HG02571 (cell line): ENCODE measurements around the gene GAD2.
"Not testable (repeated sequence)": the region's sequence is repeated elsewhere in the genome, so short reads cannot be mapped to it uniquely, and the experiment has no call there.

ENCODE experiments used
- ATAC-seq: cut with Tn5 transposase; IDR thresholded peaks from one replicate; pipeline ENCODE4 v1.9.1; 2021; ENCODE audit warnings: mild to moderate bottlenecking, moderate library complexity; ENCODE audit not compliant: unreplicated experiment

The GAD2 gene

GRCh38 chr10:26311383-26311940 is 94.9 kb downstream of the GAD2 start:
- no peak for ATAC-seq

- ATAC-seq = no peak
Measured at GRCh38 chr10:26314265-26315013, 97.9 kb downstream of the GAD2 start.

DNA sequence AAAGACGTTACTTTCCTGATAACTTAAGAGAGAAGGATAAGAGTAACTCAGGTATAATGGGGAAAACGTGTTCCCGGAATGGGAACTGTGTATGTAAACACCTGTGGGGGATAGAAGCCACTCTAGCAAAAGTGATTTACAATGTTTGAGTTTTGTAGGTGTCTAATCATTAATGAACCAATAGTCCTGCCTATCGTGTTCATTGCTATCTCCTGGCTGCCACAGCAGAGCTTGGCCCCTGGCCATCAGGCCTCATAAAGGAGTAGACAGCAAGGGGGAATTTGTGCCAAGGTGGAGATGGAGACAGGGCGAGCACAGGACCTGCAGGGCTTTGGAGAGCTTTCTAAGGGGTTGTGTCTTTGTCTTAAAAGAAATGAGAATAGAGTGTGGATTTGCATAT is 102.1 kb downstream of the GAD2 start:
- ATAC-seq = no peak

DNA sequence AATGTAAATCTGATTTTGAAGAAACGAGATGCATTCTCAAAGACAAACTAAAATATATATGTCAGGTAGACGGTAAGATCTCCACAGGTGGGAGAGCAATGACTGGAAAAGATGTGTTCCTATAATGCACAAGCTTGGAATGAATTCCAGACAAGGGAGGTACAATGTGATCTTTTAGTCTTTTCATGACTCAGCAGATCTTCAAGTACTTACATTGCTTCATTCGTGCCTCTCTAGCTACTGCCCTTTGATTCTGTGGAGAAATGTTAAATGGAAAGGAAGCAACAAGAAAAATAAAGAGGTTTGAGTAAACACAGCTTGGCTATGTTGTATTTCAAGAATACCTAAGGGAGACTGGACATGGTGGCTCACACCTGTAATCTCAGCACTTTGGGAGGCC is 106.6 kb downstream of the GAD2 start:
- ATAC-seq = no peak

GRCh38 chr10:26326851-26327250 is 110.3 kb downstream of the GAD2 start:
- ATAC-seq = no peak

DNA sequence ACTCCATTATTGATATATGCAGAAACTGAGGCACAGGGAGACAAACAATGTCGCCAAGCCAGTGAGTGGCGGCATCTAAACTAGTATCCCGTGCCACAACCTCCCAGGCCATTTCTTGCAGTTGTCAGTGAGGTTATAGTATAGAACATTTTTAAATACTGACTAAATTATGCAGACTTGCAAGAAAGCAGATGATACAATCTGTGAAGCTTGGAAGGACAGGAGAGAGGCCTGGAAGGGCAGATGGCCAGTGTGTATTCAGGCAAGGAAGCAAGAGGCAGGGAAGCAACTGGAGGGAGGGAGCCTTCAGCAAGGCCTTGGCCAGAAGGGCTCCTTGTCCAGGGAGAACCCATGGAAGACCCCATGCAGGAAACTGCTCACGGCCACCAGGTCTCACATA is 111.2 kb downstream of the GAD2 start:
- no peak for ATAC-seq

GRCh38 chr10:26331371-26331770 is 114.8 kb downstream of the GAD2 start:
- ATAC-seq = no peak

DNA sequence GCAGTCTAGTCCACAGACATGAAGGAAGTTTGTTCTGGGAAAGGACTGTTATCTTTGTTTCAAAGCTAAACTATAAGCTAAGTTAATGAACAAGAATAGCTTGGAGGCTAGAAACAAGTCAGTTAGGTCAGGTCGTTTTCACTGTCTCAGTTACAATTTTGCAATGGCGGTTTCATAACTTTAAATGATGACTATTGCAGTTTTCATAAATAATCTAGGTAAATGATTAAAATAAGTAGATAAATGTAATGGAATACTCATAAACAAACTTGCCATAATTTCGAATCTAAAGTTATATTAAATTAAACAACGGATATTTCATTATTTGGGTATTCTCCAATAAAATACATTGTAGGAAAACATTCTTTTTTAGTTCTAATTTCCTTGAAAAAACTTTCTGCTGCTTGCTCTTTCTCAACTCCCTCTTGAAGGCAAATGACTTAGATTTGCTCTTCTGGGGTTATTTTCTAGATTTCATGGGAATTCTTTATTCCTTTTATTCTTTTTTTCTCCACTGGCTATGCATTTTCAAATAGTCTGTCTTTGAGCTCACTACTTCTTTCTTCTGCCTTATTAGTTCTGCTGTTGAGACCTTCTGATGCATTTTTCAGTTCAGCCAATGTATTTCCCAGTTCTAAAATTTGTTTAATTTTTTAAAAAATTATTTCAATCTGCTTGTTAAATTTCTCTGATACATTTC is 117.8 kb downstream of the GAD2 start:
- ATAC-seq = no peak

DNA sequence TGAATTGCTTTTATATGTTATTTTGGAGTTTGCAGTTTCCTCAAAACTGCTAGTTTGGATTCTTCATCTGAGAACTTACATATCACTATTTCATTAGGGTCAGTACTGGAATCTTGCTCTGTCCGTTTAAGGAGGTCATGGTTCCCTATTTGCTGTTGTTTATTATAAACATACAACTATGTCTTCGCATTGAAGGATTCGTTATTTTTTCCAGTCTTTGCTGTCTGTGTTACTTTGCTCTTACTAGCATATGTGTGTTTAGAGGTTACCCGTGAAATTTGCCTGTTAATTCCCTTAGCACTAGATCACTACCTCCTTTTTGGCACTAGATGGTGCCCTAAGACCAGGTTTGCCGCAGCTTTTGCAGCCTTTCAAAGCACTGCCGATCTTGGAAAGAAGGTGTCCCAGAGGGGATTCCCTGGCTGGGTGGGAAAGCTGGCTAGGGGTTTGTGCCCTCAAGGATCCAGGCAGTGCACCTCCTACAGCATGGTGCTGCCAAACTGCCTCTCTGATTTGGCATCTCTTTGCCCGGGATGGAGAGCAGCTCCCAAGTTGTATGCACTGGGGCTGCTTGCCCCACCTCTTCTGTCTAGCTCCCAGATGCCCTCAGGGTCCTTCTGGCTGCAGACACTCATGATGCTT is 118.5 kb downstream of the GAD2 start:
- ATAC-seq = peak; percentile 91

DNA sequence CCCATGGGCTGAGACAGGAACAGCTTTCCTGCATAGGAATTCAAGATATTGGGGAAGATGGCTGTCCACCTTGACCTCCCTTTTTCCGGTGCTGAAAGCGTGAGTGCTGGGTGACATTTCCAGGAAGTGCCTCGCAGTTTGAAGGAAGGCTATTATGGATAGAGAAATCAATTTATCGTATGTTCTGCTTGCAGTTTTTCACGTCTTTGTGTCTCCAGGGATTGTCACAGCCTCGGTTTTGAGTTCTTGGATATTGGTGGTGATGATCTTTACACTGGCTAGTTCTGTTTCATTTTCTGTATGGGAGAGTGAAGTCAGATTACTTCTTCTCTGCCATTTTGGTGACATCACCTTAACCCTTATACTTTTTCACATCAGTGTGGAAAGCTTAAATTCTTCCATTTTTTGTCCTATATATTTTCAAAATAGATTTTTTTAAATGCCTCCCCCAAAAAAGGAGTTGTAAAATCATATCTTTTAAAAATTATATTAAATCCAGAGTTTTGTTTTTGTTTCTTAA is 119.1 kb downstream of the GAD2 start:
- peak; percentile 36 for ATAC-seq

GRCh38 chr10:26336979-26337378 is 120.4 kb downstream of the GAD2 start:
- ATAC-seq = no peak

GRCh38 chr10:26341701-26342100 is 125.1 kb downstream of the GAD2 start:
- no peak for ATAC-seq

DNA sequence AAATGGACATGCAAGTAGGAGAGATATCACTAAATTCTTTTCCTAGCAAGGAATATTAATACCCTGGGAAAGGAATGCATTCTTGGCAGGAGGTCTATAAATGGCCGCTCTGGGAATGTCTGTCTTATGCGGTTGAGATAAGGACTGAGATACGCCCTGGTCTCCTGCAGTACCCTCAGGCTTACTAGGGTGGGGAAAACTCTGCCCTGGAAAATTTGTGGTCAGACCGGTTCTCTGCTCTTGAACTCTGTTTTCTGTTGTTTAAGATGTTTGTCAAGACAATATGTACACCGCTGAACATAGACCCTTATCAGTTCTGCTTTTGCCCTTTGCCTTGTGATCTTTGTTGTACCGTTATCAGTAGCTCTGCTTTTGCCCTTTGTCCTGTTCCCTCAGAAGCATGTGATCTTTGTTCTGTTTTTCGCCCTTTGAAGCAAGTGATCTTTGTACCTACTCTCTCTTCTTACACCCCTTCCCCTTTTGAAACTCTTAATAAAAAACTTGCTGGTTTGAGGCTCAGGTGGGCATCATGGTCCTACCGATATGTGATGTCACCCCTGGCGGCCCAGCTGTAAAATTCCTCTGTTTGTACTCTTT is 132.3 kb downstream of the GAD2 start:
- not testable (repeated sequence) for ATAC-seq
